Fibroblast of peridontal ligament (primary cell): ENCODE measurements around the gene GUCY2C.

Source experiments
- DNase-seq: peaks from one replicate; pipeline ENCODE4 v3.0.0-alpha.2; 2010; ENCODE audit errors: extremely low read depth

GUCY2C gene

DNA sequence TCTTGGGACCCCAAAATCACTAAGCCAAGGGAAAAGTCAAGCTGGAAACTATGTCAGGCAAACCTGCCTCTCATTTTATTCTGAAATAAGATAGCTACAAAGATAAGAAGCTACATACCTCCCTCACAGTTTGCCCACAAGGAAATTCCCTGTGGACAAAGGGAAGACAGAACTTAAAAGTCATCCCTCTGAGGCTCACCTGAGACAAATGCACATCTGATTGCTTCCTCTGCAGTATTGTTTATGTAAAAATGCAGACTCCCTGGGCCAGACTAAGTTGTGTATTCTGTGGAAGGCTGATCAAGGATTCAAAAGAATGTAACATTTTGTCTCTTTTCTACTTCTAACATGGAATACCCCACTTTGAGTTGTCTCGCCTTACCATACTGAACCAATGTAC is 126.2 kb downstream of the GUCY2C start:
- DNase-seq, result no peak

DNA sequence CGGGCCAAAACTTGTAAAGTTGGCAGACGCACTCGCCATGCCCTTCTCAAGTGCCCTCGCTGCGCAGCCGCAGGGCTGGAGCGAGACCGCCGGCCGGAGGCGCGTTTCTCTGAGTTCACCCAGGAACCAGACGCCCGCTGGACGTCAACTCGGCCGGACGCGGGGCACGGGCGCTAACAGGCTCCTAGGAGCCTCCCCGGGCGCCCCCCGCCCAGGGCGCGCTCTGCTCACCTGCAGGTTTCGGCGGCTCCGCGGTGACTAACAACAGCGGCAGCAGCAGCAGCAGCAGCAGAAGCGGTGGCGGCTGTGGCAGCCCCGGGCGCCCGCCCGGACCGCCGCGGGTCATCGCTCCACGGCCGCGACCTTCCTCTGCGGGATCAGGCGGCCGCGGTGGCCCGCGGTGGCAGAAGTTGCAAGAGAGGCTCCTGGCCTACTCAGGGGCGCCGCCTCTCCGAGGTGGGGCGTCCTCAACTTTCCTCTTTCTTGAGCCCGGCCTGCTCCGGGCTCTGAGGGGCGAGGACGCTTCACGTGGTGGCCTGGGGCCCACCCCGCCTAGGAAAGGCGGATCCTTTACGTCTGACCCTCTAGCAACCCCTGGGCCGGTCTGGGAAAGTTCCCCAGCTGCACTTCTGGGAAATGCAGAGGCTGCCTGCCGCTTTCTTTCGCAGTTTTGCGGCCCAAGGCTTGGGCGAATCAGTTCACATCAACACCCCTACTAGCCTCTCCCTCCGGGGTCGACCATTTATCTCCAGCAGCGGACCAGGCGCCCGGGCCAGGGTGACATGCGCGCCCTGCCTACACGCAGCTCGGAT is 128.8 kb downstream of the GUCY2C start, which contains the start of gene PLBD1:
PLBD1 (minus strand) TSS at position 533 of the 812 bp plus-strand sequence; CDS start at position 346, 187 bp downstream.
- peak; percentile 41 for DNase-seq

DNA sequence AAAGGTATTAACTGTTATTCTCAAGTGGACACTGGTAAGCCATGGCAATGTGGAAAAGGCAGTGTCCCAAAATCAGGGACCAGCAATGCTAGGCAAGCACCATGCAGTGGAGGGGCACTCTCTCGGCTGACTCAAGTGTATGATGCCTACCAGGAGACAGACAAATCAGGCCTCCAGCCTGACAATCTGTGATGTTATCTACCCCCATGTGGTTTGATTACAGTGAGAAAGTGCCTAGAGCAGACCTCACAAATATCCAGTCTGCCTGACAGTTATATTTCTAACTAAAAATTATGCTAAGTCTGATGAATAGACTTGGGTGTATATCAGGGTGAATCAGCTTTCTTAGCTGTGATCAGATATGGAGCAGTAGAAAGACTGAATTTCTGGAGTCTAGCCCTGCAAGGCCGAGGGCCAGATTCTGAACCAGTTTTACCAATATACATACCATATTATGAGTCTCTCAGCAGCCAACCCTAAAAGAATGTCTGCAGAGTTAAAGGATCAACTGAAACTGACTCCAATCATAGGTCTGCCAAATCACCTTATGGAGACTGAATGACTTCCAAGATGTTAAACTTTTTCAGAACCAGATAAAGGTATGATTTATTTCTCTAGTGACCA is 132.0 kb downstream of the GUCY2C start:
- no peak for DNase-seq

DNA sequence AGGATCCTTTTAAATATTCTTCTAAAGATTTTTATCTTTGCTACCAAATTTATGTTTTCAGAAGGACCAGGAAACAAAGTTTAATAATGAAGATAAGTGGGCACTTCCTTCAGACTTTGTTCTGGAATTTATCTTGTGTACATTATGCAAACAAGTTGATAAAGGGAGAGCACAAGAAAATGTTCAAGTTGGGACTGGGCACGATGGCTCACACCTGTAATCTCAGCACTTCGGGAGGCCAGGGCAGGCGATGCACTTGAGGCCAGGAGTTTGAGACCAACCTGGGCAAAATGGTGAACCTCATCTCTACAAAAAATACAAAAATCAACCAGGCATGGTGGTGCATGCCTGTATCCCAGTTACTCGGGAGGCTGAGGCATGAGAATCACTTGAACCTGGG is 133.4 kb downstream of the GUCY2C start:
- no peak for DNase-seq
